WTC11 (cell line): Measurements from ENCODE around the gene ZNF335. TPM values are rescaled to one million over a fixed set of nuclear protein-coding genes. Genes with fewer than 3 reads are reported as not detected.

Source experiments
- ATAC-seq: fragments of 200-7000 bp; cut with Tn5 transposase; 2 replicates; pipeline ENCODE4 v1.10.0; 2021; ENCODE audit warnings: mild to moderate bottlenecking, moderate library complexity
- CTCF ChIA-PET: fragments of 300-600 bp; sonication (Branson Sonifier 250); formaldehyde crosslinking; loops from one replicate; lab custom pipeline; 2021; ENCODE audit warnings: antibody characterized with exemption; lab: Charles Lee
- POLR2A ChIA-PET: fragments of 350-600 bp; sonication (Branson Sonifier 250); formaldehyde crosslinking; loops from one replicate; lab custom pipeline; 2021; ENCODE audit warnings: antibody characterized with exemption; lab: Charles Lee
- DNase-seq: peaks from one replicate; pipeline ENCODE4 v3.0.0; 2021; ENCODE audit warnings: low spot score
- H3K27ac Mint-ChIP-seq: 2 replicates; pipeline ENCODE4 v1.8.0; 2021; ENCODE audit warnings: mixed read lengths
- H3K27me3 Mint-ChIP-seq: 2 replicates; pipeline ENCODE4 v1.8.0; 2021; ENCODE audit warnings: low read depth, mild to moderate bottlenecking, moderate library complexity, mixed read lengths
- H3K36me3 Mint-ChIP-seq: 2 replicates; pipeline ENCODE4 v1.8.0; 2021; ENCODE audit warnings: mixed read lengths
- H3K4me1 Mint-ChIP-seq: 2 replicates; pipeline ENCODE4 v1.8.0; 2022; ENCODE audit warnings: mixed read lengths
- H3K4me3 Mint-ChIP-seq: 2 replicates; pipeline ENCODE4 v1.8.0; 2021; ENCODE audit warnings: mild to moderate bottlenecking, moderate library complexity, mixed read lengths
- H3K9me3 Mint-ChIP-seq: 2 replicates; pipeline ENCODE4 v1.8.0; 2021; ENCODE audit warnings: mixed read lengths
- GRHL2 ChIP-seq: fragments of 250-450 bp; sonication (Bioruptor Pico); IDR thresholded peaks from 2 replicates; pipeline ENCODE4 v1.8.0; 2022; ENCODE audit warnings: mild to moderate bottlenecking, moderate library complexity; ENCODE audit not compliant: insufficient replicate concordance, severe bottlenecking
- GTF2I ChIP-seq: fragments of 250-450 bp; sonication (Bioruptor Pico); conservative IDR thresholded peaks from 2 replicates; pipeline ENCODE4 v1.4.0; 2021; ENCODE audit warnings: mild to moderate bottlenecking
- KAT7 ChIP-seq: sonication (generic); formaldehyde crosslinking; IDR thresholded peaks from 2 replicates; pipeline ENCODE4 v1.8.1; 2023; ENCODE audit warnings: missing genetic modification reagents, mild to moderate bottlenecking, borderline replicate concordance
- MXD4 ChIP-seq: fragments of 250-450 bp; sonication (Bioruptor Pico); IDR thresholded peaks from 2 replicates; pipeline ENCODE4 v1.8.0; 2021; ENCODE audit warnings: mild to moderate bottlenecking, moderate library complexity, borderline replicate concordance
- PRRX2 ChIP-seq: fragments of 250-450 bp; sonication (Bioruptor Pico); IDR thresholded peaks from 2 replicates; pipeline ENCODE4 v1.8.0; 2021; ENCODE audit warnings: mild to moderate bottlenecking
- ZBTB21 ChIP-seq: sonication (generic); formaldehyde crosslinking; IDR thresholded peaks from 2 replicates; pipeline ENCODE4 v1.8.1; 2023; ENCODE audit warnings: mild to moderate bottlenecking, missing genetic modification reagents, borderline replicate concordance
- ZNF219 ChIP-seq: sonication (generic); formaldehyde crosslinking; IDR thresholded peaks from 2 replicates; pipeline ENCODE4 v1.8.0; 2023; ENCODE audit warnings: missing genetic modification reagents, mild to moderate bottlenecking, borderline replicate concordance
- total RNA-seq: library from RNA; stranded (reverse); gene quantifications from 3 replicates; pipeline ENCODE4 v1.2.3, GENCODE V29; 2021
- TF ChIP-seq, protein P1 (sequence below): sonication (generic); formaldehyde crosslinking; IDR thresholded peaks from 2 replicates; pipeline ENCODE4 v1.8.1; 2022; ENCODE audit warnings: missing genetic modification reagents, borderline replicate concordance
- TF ChIP-seq, protein P2 (sequence below): fragments of 200-600 bp; IDR thresholded peaks from 2 replicates; pipeline ENCODE4 v1.8.0; 2022; ENCODE audit warnings: antibody characterized with exemption
- TF ChIP-seq, protein P3 (sequence below): fragments of 250-450 bp; sonication (Bioruptor Pico); IDR thresholded peaks from 2 replicates; pipeline ENCODE4 v1.8.0; 2021; ENCODE audit warnings: mild to moderate bottlenecking
- TF ChIP-seq, protein P4 (sequence below): sonication (generic); formaldehyde crosslinking; IDR thresholded peaks from 2 replicates; pipeline ENCODE4 v1.8.0; 2023; ENCODE audit warnings: missing genetic modification reagents, mild to moderate bottlenecking, borderline replicate concordance
- TF ChIP-seq, protein P5 (sequence below): sonication (generic); formaldehyde crosslinking; conservative IDR thresholded peaks from 2 replicates; pipeline ENCODE4 v1.8.1; 2023; ENCODE audit warnings: mild to moderate bottlenecking, low read depth, missing genetic modification reagents, moderate library complexity

The ZNF335 gene
- total RNA-seq, 1 experiment from 2014 or later: 20.0 TPM

DNA sequence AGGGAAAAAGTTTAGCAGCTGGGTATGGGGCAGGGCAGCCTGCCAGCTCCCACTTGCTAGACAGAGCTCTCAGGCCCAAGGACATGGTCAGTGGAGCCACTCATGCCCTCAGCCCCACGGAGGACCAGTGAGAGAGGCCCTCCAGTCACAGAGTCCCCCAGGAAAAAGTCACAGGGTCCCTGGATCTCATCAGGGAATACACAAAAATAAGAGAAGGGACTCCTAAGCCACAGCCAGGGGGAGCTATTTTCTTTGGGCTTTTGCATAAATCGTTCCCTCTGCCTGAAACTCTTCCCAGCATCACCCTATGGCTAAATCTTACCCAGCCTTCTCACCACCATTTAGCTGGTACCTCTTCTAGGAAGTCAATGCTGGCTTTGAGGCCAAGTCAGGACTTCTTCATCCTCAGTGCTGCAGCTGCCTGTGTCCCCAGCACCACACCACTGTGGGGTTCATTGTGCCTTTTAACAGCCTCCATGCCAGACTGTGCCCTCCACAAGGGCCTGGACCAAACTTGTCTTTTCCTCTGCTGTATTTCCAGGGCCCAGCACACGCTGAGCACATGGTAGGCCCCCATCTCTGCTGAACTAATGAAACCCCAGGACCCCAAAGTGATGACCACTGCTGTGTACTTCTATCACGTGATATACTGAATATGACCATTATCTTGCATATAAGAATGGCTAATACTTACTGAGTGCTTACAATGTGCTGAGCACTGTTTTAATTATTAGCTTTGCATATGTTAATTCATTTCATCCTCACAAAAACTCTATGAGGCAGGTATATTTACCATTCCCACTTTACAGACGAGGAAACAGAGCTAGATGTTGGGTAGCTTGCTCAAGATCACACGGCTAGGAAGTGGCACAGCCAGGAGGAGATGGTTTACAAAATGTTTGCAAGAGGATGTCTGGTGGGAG is 2.0 kb downstream of the ZNF335 start:
- Mint-ChIP-seq H3K27me3 (no peaks in the 10 kb centered on the region; the same call in 1 of the 2 replicates), H3K4me3 (peak overlapping the region; percentile 84), H3K9me3 (no peaks in the 10 kb centered on the region), H3K27ac (peak overlapping the region; percentile 62), H3K36me3 (peaks cover 17% of the 10 kb centered on the region), H3K4me1 (peaks cover 14% of the 10 kb centered on the region)
- ChIA-PET POLR2A (interaction anchor here (1.0 to 1.7 kb wide), 3 partner anchors 35 to 42 kb away, joined by 4 to 6 read pairs (median 5); partner anchors contain the start of gene PCIF1), CTCF (interaction anchor here (0.6 to 4.1 kb wide), 43 partner anchors 7 to 379 kb away, joined by 3 to 83 read pairs (median 4); partner anchors contain the start of genes CTSA, NEURL2, PCIF1 and PLTP)
- TF ChIP-seq, protein P1, sequence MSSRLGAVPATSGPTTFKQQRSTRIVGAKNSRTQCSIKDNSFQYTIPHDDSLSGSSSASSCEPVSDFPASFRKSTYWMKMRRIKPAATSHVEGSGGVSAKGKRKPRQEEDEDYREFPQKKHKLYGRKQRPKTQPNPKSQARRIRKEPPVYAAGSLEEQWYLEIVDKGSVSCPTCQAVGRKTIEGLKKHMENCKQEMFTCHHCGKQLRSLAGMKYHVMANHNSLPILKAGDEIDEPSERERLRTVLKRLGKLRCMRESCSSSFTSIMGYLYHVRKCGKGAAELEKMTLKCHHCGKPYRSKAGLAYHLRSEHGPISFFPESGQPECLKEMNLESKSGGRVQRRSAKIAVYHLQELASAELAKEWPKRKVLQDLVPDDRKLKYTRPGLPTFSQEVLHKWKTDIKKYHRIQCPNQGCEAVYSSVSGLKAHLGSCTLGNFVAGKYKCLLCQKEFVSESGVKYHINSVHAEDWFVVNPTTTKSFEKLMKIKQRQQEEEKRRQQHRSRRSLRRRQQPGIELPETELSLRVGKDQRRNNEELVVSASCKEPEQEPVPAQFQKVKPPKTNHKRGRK (CRISPR knock-in tag): no peak
- TF ChIP-seq, protein P2, sequence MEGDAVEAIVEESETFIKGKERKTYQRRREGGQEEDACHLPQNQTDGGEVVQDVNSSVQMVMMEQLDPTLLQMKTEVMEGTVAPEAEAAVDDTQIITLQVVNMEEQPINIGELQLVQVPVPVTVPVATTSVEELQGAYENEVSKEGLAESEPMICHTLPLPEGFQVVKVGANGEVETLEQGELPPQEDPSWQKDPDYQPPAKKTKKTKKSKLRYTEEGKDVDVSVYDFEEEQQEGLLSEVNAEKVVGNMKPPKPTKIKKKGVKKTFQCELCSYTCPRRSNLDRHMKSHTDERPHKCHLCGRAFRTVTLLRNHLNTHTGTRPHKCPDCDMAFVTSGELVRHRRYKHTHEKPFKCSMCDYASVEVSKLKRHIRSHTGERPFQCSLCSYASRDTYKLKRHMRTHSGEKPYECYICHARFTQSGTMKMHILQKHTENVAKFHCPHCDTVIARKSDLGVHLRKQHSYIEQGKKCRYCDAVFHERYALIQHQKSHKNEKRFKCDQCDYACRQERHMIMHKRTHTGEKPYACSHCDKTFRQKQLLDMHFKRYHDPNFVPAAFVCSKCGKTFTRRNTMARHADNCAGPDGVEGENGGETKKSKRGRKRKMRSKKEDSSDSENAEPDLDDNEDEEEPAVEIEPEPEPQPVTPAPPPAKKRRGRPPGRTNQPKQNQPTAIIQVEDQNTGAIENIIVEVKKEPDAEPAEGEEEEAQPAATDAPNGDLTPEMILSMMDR: peak; percentile 45; the same call in 1 of the 2 replicates
- DNase-seq (peak; percentile 45), ATAC-seq (peak; percentile 9)

DNA sequence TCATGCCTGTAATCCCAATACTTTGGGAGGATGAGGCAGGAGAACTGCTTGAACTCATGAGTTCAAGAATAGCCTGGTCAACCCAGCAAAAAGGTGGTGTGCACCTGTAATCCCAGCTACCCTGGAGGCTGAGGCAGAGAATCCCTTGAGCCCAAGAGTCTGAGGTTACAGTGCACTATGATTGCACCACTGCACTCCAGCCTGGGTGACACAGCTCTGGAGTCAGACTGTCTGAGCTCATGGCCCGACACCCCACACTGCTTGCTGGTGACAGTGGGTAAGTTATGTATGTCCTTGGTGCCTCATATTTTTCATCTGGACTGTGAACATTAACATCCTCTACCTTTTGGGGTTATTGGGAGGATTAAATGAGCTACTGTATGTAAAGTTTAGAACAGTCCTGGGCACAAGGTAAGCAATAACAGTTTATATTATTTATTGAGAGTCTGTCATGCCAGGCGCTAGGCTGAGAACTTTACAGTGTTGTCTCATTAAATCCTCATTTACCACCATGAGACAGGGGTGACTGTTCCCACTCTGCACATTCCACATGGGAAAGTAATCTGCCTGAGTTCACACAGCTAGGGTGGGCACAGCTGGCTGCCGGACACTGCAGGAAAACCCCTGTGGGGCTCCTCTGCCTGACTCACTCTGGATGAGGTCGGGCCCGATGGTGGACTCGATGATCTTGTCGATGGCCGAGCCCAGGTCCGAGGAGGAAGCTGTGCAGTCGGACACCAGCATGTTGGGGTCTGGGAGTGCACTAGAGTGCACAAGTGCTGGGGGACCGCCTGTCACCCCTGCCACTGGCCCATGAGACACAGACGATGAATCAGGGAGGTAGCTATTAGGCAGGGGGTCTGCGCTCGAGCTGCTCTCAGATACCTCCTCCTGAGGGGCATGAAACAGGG is 2.9 kb downstream of the ZNF335 start:
- no peak overlapping the region for H3K4me3 Mint-ChIP-seq
- H3K9me3 Mint-ChIP-seq: no peaks in the 10 kb centered on the region
- no peak for ATAC-seq
- POLR2A ChIA-PET: interaction anchor here (1.0 to 1.7 kb wide), 2 partner anchors 35 to 43 kb away, joined by 4 to 6 read pairs; no protein-coding TSS in a partner anchor
- H3K36me3 Mint-ChIP-seq: peaks cover 17% of the 10 kb centered on the region
- no peak for TF ChIP-seq ZBTB21 (CRISPR knock-in tag)
- TF ChIP-seq, protein P3, sequence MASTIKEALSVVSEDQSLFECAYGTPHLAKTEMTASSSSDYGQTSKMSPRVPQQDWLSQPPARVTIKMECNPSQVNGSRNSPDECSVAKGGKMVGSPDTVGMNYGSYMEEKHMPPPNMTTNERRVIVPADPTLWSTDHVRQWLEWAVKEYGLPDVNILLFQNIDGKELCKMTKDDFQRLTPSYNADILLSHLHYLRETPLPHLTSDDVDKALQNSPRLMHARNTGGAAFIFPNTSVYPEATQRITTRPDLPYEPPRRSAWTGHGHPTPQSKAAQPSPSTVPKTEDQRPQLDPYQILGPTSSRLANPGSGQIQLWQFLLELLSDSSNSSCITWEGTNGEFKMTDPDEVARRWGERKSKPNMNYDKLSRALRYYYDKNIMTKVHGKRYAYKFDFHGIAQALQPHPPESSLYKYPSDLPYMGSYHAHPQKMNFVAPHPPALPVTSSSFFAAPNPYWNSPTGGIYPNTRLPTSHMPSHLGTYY (CRISPR knock-in tag): no peak
- no peak for TF ChIP-seq MXD4 (CRISPR knock-in tag)
- no peak for TF ChIP-seq KAT7 (CRISPR knock-in tag)
- TF ChIP-seq PRRX2 (CRISPR knock-in tag): no peak
- no peak for TF ChIP-seq ZNF219
- no peak for TF ChIP-seq GTF2I (CRISPR knock-in tag)
- TF ChIP-seq, protein P4, sequence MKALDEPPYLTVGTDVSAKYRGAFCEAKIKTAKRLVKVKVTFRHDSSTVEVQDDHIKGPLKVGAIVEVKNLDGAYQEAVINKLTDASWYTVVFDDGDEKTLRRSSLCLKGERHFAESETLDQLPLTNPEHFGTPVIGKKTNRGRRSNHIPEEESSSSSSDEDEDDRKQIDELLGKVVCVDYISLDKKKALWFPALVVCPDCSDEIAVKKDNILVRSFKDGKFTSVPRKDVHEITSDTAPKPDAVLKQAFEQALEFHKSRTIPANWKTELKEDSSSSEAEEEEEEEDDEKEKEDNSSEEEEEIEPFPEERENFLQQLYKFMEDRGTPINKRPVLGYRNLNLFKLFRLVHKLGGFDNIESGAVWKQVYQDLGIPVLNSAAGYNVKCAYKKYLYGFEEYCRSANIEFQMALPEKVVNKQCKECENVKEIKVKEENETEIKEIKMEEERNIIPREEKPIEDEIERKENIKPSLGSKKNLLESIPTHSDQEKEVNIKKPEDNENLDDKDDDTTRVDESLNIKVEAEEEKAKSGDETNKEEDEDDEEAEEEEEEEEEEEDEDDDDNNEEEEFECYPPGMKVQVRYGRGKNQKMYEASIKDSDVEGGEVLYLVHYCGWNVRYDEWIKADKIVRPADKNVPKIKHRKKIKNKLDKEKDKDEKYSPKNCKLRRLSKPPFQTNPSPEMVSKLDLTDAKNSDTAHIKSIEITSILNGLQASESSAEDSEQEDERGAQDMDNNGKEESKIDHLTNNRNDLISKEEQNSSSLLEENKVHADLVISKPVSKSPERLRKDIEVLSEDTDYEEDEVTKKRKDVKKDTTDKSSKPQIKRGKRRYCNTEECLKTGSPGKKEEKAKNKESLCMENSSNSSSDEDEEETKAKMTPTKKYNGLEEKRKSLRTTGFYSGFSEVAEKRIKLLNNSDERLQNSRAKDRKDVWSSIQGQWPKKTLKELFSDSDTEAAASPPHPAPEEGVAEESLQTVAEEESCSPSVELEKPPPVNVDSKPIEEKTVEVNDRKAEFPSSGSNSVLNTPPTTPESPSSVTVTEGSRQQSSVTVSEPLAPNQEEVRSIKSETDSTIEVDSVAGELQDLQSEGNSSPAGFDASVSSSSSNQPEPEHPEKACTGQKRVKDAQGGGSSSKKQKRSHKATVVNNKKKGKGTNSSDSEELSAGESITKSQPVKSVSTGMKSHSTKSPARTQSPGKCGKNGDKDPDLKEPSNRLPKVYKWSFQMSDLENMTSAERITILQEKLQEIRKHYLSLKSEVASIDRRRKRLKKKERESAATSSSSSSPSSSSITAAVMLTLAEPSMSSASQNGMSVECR (CRISPR knock-in tag): no peak
- no peak for TF ChIP-seq GRHL2 (CRISPR knock-in tag)
- TF ChIP-seq, protein P5, sequence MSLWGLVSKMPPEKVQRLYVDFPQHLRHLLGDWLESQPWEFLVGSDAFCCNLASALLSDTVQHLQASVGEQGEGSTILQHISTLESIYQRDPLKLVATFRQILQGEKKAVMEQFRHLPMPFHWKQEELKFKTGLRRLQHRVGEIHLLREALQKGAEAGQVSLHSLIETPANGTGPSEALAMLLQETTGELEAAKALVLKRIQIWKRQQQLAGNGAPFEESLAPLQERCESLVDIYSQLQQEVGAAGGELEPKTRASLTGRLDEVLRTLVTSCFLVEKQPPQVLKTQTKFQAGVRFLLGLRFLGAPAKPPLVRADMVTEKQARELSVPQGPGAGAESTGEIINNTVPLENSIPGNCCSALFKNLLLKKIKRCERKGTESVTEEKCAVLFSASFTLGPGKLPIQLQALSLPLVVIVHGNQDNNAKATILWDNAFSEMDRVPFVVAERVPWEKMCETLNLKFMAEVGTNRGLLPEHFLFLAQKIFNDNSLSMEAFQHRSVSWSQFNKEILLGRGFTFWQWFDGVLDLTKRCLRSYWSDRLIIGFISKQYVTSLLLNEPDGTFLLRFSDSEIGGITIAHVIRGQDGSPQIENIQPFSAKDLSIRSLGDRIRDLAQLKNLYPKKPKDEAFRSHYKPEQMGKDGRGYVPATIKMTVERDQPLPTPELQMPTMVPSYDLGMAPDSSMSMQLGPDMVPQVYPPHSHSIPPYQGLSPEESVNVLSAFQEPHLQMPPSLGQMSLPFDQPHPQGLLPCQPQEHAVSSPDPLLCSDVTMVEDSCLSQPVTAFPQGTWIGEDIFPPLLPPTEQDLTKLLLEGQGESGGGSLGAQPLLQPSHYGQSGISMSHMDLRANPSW (CRISPR knock-in tag): no peak
- TF ChIP-seq, all 79 proteins: peak for 0
- DNase-seq: no peak
- Mint-ChIP-seq H3K27ac (no peak overlapping the region), H3K4me1 (peaks cover 14% of the 10 kb centered on the region), H3K27me3 (no peaks in the 10 kb centered on the region; the same call in 1 of the 2 replicates)
- CTCF ChIA-PET: interaction anchor here (0.5 to 4.1 kb wide), 35 partner anchors 10 to 170 kb away, joined by 3 to 83 read pairs (median 5); partner anchors contain the start of genes CTSA, NEURL2, PCIF1 and PLTP
